Activated CD4-positive, alpha-beta T cell treated with anti-CD3 and anti-CD28 coated beads, Interleukin-2, amount 50 U/mL, for 48 hours (primary cell): Measurements from ENCODE around the gene WAC.
"Not testable (repeated sequence)": the region's sequence is repeated elsewhere in the genome, so short reads cannot be mapped to it uniquely, and the experiment has no call there.

Source experiments
- DNase-seq, 2 experiments: peaks; one replicate each; pipeline ENCODE4 v3.0.0-alpha.2; 2020

The WAC gene

DNA sequence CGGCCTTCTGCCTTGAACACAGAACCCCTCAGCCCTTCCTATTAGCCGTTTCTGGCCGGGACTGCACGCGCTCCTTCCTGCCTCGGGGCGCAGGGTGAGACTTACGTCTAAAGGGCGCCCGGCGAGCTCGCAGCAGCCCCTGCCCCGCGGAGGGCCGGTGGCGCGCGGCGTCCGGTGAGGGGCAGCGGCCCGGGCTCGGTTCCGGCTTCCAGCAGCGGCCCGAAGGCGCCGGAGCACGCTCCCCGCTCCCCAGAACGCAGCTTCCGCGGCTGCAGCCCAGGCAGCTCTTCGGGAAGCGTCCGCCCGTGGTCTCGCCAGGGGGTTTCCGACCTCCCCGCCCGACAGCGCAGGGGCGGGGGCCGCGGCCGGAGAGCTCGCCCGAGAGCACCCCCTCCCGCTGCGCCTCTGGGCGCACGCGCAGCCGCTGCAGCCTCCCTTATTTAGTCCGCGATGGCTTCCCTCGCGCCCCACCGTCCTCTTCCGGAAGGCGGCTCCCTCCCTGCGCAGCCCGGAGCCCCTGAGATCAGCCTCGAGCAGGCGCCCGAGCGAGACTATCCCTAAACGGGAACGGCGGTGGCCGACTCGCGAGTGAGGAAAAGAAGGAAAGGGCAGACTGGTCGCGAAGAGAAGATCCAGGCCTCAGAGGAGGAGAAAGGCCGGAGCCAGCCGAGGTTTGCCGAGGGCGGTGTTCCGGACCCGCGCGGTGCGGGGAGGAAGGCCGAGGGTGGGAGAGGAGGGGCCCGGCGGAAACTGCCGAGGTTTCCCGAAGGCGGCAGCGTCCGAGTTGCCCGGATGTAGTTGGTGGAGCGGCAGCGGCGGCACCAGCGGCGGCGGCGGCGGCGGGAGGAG is at the start of gene WAC:
Gene WAC (plus strand): TSS at position 782 of the 849 bp plus-strand sequence. CDS start 462 bp downstream, outside the sequence.
- peak; percentile 96 to 97 for DNase-seq

GRCh38 chr10:28489206-28489605 is 43.7 kb upstream of the WAC start:
- DNase-seq: no peak

DNA sequence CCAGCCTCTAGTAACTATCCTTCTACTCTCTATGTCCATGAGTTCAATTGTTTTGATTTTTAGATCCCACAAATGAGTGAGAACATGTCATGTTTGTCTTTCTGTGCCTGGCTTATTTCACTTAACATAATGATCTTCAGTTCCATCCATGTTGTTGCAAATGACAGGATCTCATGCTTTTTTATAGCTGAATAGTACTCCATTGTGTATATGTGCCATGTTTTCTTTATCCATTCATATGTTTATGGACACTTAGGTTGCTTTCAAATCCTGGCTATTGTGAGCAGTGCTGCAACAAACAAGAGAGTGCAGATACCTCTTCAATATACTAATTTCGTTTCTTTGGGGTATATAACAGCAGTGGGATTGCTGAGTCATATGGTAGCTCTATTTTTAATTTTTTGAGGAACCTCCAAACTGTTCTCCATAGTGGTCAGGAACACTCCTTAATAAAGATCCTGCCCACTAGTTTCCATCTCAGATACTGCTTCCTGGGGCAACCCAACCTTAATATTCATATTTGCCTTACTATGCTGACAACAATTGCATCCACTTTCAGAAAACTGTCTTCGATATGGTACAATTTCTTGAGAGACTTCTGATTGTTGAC is 42.6 kb upstream of the WAC start:
- DNase-seq: not testable (repeated sequence)

DNA sequence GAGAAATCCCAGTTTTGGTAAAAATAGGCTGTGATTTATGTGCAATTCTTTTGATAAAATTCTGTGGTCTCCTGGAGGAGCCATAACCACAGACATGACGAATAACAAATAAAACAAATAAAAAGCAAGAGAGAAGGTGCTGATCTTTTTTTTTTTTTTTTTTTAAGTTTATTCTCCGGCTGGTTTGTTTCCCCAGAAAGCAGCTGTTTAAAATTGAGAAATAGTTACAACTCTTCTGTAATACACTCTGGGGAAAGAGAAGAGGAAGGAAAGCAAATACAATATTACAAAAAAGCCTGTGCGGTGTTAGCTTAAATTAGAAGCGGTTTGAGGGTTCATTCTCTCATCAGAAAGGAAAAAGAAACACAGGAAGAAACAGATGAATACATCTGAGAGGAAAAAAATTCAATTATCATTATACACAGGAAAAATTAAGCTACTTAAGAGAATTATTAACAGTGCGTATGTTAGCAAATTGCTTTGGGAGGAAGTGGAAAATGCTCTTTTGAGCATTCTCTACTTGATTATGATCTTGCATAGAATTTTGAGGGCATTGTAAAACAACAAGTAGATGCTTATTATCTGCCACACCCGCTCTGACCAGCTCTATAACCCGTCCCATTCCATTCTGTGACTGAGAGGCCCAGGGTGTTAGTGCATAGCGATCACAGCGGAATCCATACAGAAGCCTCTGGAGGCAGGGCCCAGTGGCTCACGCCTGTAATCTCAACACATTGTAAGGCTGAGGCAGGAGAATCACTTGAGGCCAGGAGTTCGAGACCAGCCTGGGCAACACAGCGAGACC is 40.6 kb upstream of the WAC start:
- DNase-seq: no peak

GRCh38 chr10:28494420-28494819 is 38.5 kb upstream of the WAC start:
- no peak for DNase-seq

DNA sequence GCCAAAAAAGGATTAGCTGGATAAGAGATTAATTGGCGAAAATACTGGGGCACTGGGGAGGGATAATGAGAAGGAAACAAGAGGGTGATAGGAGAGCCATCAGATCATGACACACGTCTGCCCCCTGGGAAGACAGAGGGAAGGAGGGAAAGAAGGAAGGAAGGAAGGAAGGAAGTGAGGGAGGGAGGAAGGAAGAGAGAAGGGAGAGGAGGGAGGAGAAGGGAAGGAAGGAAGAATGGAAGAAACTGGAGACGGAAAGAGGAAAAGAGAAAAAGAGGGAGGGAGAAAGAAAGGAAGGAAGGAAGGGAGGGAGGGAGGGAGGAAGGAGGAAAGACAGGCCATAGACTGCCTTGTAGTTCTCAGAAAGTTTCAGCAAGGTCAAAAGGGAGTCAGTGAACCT is 37.8 kb upstream of the WAC start:
- no peak for DNase-seq

GRCh38 chr10:28496017-28496416 is 36.9 kb upstream of the WAC start:
- no peak for DNase-seq

DNA sequence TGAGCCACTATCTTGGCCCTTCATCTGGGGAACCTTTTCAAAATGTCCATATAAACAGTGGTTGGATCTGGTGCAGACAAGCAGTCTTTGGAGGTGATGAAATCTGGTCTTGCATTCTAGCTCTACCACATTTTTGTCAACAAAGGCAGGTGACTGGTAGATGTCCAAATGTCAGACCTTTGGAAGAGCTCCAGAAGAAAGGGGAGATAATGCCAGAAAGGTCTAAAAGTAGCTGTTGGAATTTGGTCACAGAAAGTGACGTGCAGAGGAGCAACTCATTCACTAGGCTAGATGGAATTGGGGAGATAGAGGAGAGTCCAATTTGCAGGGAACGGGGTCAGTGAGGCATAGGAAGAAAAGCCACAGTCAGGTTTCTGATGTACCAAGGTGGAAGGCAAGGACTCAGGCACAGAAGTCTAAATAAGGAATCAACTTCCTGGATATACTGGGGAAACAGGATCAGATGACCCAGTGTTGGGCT is 36.4 kb upstream of the WAC start:
- DNase-seq: no peak

DNA sequence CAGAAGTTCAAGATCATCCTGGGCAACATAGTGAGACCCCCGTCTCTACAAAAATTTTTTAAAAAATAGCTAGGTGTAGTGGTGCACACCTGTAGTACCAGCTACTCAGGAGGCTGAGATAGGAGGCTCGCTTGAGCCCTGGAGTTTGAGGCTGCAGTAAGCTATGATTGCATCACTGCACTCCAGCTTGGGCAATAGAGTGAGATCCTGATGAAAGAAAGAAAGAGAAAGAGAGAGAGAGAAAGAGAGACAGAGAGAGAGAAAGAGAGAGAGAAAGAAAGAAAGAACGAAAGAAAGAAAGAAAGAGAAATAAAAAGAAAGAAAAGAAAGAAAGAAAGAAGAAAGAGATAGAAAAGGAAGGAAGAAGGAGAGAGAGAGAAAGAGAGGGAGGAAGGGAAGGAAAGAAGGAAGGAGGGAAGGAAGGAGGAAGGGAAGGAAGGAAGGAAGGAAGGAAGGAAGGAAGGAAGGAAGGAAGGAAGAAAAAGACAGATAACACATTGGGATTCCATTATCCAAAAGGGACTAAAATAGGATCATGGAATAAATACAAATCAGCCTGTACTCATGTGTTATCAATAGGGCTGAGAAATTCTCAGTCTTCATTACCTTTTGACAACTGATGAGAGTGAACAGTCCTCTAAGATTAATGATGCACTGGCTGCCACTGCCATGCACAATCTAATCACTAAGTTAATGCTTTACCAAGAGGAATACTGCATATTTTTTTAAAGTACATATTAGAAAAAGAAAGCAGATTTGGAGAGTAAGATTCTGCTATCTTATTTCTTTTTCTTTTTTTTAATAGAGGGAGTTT is 35.4 kb upstream of the WAC start:
- no peak for DNase-seq

DNA sequence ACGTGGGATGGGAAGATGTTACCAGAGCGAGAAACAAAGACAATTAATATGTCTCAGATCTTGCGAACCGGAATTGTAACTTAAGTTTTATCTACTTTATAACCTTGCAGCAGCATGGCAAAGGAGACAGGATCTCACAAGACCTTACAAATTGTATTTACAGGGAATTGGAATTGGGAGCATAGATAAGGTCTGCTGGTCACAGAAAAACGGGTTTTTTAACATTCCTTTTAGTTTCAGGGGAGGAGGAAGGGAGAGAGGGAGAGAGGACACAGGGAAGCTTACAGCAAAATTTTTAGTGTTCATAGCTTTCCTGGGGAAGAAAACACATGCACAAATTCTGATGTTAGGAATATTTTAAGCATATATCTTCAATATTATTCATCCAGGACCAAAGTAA is 32.7 kb upstream of the WAC start:
- DNase-seq: not testable (repeated sequence)

DNA sequence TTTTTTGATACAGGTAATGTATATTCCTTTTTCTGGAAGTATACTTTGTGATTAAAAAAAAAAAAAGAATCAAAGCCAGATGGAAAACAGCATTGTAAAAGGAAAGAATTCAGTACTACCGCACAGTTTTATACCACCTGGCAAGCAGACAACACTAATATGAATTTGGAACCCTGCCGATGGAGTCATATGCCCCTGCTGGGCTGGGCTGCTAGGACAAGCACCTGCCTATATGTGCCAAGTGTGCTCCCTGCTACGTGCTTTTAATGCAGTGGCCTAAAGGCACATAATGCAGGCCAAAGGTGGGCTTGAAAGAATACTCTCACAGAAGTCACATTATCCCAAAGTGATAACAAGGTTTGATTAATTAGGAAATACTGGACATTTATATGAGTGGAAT is 29.8 kb upstream of the WAC start:
- no peak for DNase-seq

DNA sequence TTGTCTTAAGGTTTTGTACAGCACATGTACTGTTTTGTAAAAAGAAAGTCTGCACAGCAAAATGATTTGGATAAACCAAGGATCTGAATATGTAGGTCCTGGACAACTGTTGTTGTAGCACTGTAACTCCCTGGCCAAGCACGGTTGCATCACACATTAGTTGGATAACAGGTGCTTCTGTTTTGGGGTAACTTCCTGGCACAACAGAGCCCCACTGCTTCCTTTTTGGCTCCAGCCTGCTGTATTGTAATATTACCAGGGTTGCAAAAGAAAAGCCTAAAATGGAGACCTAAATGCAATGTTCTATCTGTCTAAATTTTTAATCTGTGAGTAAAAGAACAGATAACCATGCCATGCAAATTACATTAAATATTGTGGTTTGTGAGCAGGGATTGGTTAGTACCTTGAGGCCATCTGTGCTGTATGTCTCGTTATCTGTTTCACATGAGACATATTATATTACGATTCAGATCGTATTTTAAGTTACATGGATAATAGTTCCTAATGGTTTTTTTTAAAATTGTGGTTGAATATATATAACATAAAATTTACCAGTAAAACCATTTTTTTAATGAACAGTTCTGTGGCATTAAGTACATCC is 27.5 kb upstream of the WAC start:
- DNase-seq: no peak

GRCh38 chr10:28508304-28508925 is 24.5 kb upstream of the WAC start:
- no peak for DNase-seq

GRCh38 chr10:28509286-28509685 is 23.6 kb upstream of the WAC start:
- DNase-seq: no peak

- DNase-seq: no peak
Measured at GRCh38 chr10:28514648-28515047, 18.3 kb upstream of the WAC start.

GRCh38 chr10:28520346-28520745 is 12.6 kb upstream of the WAC start:
- DNase-seq: no peak

DNA sequence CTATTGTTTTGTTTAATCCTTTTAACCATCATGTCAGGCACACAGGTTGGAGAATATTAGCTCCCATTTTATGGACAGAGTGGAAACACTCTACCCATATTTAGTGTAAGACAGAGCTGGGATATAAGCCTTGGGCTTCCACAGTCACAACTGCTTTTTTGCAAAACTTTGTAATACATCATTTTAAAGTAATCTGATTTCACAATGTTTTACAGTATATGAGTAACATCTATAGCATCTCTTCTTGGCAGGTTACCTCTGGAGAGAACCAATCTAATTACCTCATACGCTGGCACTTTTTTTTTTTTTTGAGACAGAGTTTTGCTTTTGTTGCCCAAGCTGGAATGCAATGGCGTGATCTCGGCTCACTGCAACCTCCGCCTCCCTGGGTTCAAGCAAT is 12.1 kb upstream of the WAC start:
- not testable (repeated sequence) for DNase-seq

DNA sequence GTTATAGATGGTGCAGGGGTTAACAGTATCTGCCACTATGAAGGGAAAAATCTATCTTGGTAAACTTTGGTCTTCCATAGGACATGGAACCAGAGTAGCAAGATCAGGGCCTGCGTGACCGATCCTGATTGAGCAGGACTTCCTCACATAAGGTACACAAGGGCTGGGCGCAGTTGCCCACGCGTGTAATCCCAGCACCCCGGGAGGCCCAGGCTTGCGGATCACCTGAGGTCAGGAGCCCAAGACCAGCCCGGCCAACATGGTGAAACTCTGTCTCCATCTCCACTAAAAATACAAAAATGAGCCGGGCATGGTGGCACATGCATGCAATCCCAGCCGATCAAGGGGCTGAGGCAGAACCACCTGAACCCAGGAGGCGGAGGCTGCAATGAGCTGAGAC is 11.0 kb upstream of the WAC start:
- DNase-seq: not testable (repeated sequence)

GRCh38 chr10:28523725-28524252 is 9.1 kb upstream of the WAC start:
- DNase-seq: no peak

DNA sequence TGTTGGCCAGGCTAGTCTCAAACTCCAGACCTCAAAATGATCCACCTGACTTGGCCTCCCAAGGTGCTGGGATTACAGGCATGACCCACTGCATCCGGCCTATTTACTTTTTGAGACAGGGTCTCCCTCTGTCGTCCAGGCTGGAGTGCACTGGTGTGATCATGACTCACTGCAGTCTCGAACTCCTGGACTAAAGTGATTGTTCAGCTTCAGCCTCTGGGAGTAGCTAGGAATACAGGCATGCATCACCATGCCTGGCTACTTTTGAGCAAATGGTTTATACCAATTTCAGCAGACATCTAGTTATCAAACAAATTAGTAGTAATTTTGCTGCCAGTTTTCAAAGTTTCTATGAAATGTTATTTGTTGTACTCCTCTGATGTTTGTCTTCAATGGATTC is 2.2 kb upstream of the WAC start:
- DNase-seq: no peak

DNA sequence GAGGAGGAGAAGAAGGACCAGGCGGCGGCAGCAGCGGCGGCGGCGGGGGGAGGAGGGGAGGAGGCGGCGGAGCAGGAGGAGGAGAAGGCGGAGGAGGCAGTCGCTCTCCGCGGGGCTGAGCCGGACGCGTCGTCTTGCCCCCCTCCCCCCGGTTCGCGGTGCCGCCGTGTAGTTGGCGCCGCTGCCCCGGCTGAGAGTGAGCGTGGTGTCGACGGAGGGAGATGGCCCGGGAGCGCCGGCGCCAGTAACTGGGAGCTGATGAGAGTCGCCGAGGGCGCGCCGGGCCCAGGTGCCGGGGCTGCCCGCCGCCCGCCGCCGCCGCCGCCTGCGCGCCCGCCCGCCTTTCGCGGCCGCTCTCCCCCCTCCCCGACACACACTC is 257 bp downstream of the WAC start:
- DNase-seq: no peak
